K562 (cell line): ENCODE measurements around the gene ADGRB2. TPM values are rescaled to one million over a fixed set of nuclear protein-coding genes. Genes with fewer than 3 reads are reported as not detected.

Experiments used
- AFF1 ChIP-seq, 2 experiments: fragments of 450-650 bp; IDR thresholded peaks; 2 replicates each; pipeline ENCODE4 v1.6.1; 2018; ENCODE audit warnings: mild to moderate bottlenecking in 2 of 2, low read depth in 1 of 2; ENCODE audit not compliant: partially characterized antibody in 2 of 2
- BHLHE40 ChIP-seq: IDR thresholded peaks from 2 replicates; pipeline ENCODE4 v1.6.1; 2011; ENCODE audit warnings: low read length, improper control_type of control experiment
- COPS2 ChIP-seq: fragments of 450-650 bp; conservative IDR thresholded peaks from 2 replicates; pipeline ENCODE4 v1.6.1; 2016; ENCODE audit warnings: mild to moderate bottlenecking, moderate library complexity
- FOXA3 ChIP-seq, 2 experiments: fragments of 450-650 bp in 1 of 2; sonication (generic) in 1 of 2; formaldehyde crosslinking; IDR thresholded peaks in 1 of 2; conservative IDR thresholded peaks in 1 of 2; 2 replicates each; pipeline versions ENCODE4 v1.4.0 to v1.8.0; 2020 to 2022; ENCODE audit warnings: mild to moderate bottlenecking in 2 of 2, missing genetic modification reagents in 1 of 2
- HNRNPH1 ChIP-seq: fragments of 200-400 bp; formaldehyde crosslinking; optimal IDR thresholded peaks from 2 replicates; pipeline ENCODE3; 2017; ENCODE audit warnings: low read depth, mild to moderate bottlenecking, low read length, moderate library complexity
- KLF6 ChIP-seq: fragments of 250-450 bp; sonication (Bioruptor Pico); IDR thresholded peaks from 2 replicates; pipeline ENCODE4 v1.4.0; 2020; ENCODE audit warnings: mild to moderate bottlenecking, moderate library complexity, borderline replicate concordance
- NR2F6 ChIP-seq: fragments of 450-650 bp; formaldehyde crosslinking; IDR thresholded peaks from 2 replicates; pipeline ENCODE4 v1.4.0; 2020; ENCODE audit warnings: mild to moderate bottlenecking
- NR3C1 ChIP-seq: sonication (generic); formaldehyde crosslinking; IDR thresholded peaks from 2 replicates; pipeline ENCODE4 v1.8.1; 2022; ENCODE audit warnings: missing genetic modification reagents
- PCBP2 ChIP-seq: fragments of 200-400 bp; formaldehyde crosslinking; IDR thresholded peaks from 2 replicates; pipeline ENCODE4 v1.6.1; 2018; ENCODE audit warnings: low read length, low read depth, mild to moderate bottlenecking, moderate library complexity; ENCODE audit not compliant: poor library complexity, severe bottlenecking
- RCOR1 ChIP-seq, 2 experiments: IDR thresholded peaks; 2 replicates each; pipeline ENCODE4 v1.6.1; 2012; ENCODE audit warnings: low read depth in 2 of 2, low read length in 2 of 2, borderline replicate concordance in 1 of 2, improper control_type of control experiment in 1 of 2
- SREBF1 ChIP-seq: fragments of 150-350 bp; IDR thresholded peaks from 2 replicates; pipeline ENCODE4 v1.6.1; 2014; ENCODE audit warnings: antibody characterized with exemption, low read depth, low read length, borderline replicate concordance
- TBL1XR1 ChIP-seq, 2 experiments: IDR thresholded peaks; 2 replicates each; pipeline ENCODE4 v1.6.1; 2012; ENCODE audit warnings: improper control_type of control experiment in 2 of 2, low read length in 2 of 2, mild to moderate bottlenecking in 1 of 2
- ZNF124 ChIP-seq: sonication (generic); formaldehyde crosslinking; IDR thresholded peaks from 2 replicates; pipeline ENCODE4 v1.8.1; 2022; ENCODE audit warnings: missing genetic modification reagents
- ZNF217 ChIP-seq: sonication (generic); formaldehyde crosslinking; IDR thresholded peaks from 2 replicates; pipeline ENCODE4 v1.8.0; 2022; ENCODE audit warnings: mild to moderate bottlenecking, missing genetic modification reagents
- ZNF551 ChIP-seq: fragments of 250-450 bp; sonication (Bioruptor Pico); IDR thresholded peaks from 2 replicates; pipeline ENCODE4 v1.5.0; 2021; ENCODE audit warnings: mild to moderate bottlenecking, moderate library complexity
- polyA plus RNA-seq, 8 experiments: library from polyadenylated mRNA; depleted of rRNA in 4 of 8; stranded (reverse) in 5 of 8; unstranded in 3 of 8; fragments of >200 nt; fragmentation: Nextera tagmentation in 2 of 8; fragmentation: Illumina TruSeq in 1 of 8; extraction: Ambion mirVana in 2 of 8; extraction: Trizol in 1 of 8; gene quantifications; 2 replicates each; pipeline versions ENCODE4 v1.2.1 to v1.2.3, GENCODE V29; 2011 to 2014; ENCODE audit warnings: inconsistent platforms in 1 of 8, missing spikeins in 1 of 8
- total RNA-seq, 7 experiments: library from RNA; depleted of rRNA in 6 of 7; stranded (reverse); fragments of >200 nt in 6 of 7; fragmentation: Illumina TruSeq in 2 of 7; extraction: Trizol in 2 of 7; gene quantifications; 2 replicates each; pipeline versions ENCODE4 v1.2.1 to v1.2.3, GENCODE V29; 2011 to 2021; ENCODE audit warnings: low replicate concordance in 1 of 7
- TF ChIP-seq, protein P1 (sequence below), 2 experiments: fragments of 450-650 bp; IDR thresholded peaks; 2 replicates each; pipeline ENCODE4 v1.6.1; 2016
- TF ChIP-seq, protein P2 (sequence below): fragments of 450-650 bp; IDR thresholded peaks from one replicate; pipeline ENCODE4 v1.6.1; 2018; ENCODE audit warnings: mild to moderate bottlenecking, moderate library complexity; ENCODE audit not compliant: partially characterized antibody

Gene ADGRB2
- total and polyA plus RNA-seq, 9 of the 15 experiments (the other 6 are each of a cell fraction or from before 2014, with no cell fraction given): 0.04 to 0.23 (median 0.20) TPM; not detected in 2

DNA sequence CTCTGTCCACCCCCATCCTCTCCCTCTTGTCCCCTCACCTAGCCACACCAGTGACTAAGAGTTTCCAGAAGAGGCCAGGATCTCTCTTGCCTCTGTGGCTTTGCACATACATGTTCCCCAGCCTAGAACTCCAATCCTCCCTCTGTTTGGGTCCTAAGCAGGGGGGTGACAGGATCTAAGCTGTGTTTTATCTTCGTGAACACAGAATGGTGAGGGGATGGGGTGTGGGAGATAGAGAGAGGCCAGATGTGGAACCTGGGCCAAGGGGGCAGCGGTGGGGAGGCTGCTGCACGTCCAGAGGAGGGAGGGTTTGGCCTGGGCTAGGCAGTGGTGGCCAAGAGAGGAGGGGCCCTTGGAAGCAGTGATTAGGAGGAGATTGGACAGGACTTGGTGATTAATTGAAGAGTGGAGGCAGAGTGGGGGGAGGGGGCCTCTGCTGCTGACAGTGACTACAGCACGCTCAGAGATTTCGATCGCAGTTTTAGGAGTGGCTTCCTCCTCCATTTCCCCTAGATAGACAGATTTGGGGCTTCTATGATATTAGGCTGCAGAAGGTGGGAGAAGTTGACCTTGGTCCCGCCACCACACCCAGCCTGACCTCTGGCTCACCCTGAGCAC lies 17.1 kb upstream of the ADGRB2 start (continued):
- TF ChIP-seq, protein P1, sequence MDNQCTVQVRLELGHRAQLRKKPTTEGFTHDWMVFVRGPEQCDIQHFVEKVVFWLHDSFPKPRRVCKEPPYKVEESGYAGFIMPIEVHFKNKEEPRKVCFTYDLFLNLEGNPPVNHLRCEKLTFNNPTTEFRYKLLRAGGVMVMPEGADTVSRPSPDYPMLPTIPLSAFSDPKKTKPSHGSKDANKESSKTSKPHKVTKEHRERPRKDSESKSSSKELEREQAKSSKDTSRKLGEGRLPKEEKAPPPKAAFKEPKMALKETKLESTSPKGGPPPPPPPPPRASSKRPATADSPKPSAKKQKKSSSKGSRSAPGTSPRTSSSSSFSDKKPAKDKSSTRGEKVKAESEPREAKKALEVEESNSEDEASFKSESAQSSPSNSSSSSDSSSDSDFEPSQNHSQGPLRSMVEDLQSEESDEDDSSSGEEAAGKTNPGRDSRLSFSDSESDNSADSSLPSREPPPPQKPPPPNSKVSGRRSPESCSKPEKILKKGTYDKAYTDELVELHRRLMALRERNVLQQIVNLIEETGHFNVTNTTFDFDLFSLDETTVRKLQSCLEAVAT (IDR thresholded peaks at IDR 0.05): 0 out of 4 replicates have a peak, but pooled peaks of 1 of the 2 experiments have one; percentile 30
- no peak for TF ChIP-seq SREBF1
- no peak for TF ChIP-seq TBL1XR1 (IDR thresholded peaks at IDR 0.05; ENCODE audit: low read length in 2 of 2)
- TF ChIP-seq AFF1 (IDR thresholded peaks at IDR 0.05; ENCODE audit: low read depth in 1 of 2, partially characterized antibody in 2 of 2): peak in 1 of 2 experiments; percentile 68
- TF ChIP-seq ZNF217 (CRISPR knock-in tag): no peak
- no peak for TF ChIP-seq ZNF551 (CRISPR knock-in tag)
- no peak for TF ChIP-seq NR2F6 (CRISPR knock-in tag)
- TF ChIP-seq NR3C1 (CRISPR knock-in tag): no peak
- no peak for TF ChIP-seq FOXA3 (CRISPR knock-in tag; conservative IDR thresholded peaks at IDR 0.05 in 1 of 2, IDR thresholded peaks at IDR 0.05 in 1 of 2)
- no peak for TF ChIP-seq PCBP2
- no peak for TF ChIP-seq KLF6 (CRISPR knock-in tag)
- peak; percentile 66 for TF ChIP-seq BHLHE40
- TF ChIP-seq RCOR1 (IDR thresholded peaks at IDR 0.05; ENCODE audit: borderline replicate concordance in 1 of 2, low read depth in 2 of 2, low read length in 2 of 2): peak; percentile 8 to 89; a peak in 2 of 4 replicates
- TF ChIP-seq, protein P2, sequence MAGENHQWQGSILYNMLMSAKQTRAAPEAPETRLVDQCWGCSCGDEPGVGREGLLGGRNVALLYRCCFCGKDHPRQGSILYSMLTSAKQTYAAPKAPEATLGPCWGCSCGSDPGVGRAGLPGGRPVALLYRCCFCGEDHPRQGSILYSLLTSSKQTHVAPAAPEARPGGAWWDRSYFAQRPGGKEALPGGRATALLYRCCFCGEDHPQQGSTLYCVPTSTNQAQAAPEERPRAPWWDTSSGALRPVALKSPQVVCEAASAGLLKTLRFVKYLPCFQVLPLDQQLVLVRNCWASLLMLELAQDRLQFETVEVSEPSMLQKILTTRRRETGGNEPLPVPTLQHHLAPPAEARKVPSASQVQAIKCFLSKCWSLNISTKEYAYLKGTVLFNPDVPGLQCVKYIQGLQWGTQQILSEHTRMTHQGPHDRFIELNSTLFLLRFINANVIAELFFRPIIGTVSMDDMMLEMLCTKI: no peak
- TF ChIP-seq COPS2: no peak
- TF ChIP-seq HNRNPH1: no peak
- no peak for TF ChIP-seq ZNF124 (CRISPR knock-in tag)
